Astrocyte (in vitro differentiated cells and primary cell): ENCODE measurements around the gene UBE2R2.

Source experiments
- CTCF ChIP-seq: IDR thresholded peaks from 2 replicates; pipeline ENCODE4 v1.5.1; 2011; ENCODE audit warnings: low read depth, mild to moderate bottlenecking, inconsistent platforms, low read length, moderate library complexity; ENCODE audit not compliant: insufficient read depth
- EZH2 ChIP-seq: IDR thresholded peaks from 2 replicates; pipeline ENCODE4 v1.6.1; 2012; ENCODE audit warnings: mild to moderate bottlenecking, low read length, inconsistent platforms; ENCODE audit not compliant: insufficient read depth

DNA sequence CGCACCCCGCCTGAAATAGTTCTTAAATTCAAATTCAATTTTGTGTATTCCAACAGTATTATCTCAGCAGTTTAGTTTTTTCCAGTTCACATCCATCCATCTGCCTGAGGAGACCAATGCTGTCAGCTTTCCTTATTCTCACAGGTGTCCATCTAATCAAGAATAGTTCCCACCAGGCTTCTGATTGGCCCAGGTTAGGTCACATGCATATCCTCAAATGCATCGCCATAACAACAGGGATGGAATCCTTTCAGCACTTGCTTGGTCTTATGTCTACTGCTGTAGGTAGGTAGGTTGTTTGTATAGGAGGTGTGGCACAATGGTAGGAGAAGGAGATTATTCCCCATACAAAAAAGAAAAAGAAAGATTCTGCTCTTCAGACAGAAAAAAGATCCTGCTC lies 91.2 kb downstream of the UBE2R2 start:
- TF ChIP-seq CTCF (no peak), EZH2 (no peak)
